GM12864 (cell line): Measurements from ENCODE around the gene URB1.
"Not testable (repeated sequence)": the region's sequence is repeated elsewhere in the genome, so short reads cannot be mapped to it uniquely, and the experiment has no call there.

ENCODE experiments used
- DNase-seq: peaks from one replicate; pipeline ENCODE4 v3.0.0-alpha.2; 2011; ENCODE audit warnings: low read depth
- H3K4me3 ChIP-seq: 2 replicates; pipeline ENCODE4 v1.5.1; 2011; ENCODE audit warnings: mild to moderate bottlenecking, low read depth, low read length, control low read depth
- TF ChIP-seq, protein P1 (sequence below): IDR thresholded peaks from 2 replicates; pipeline ENCODE4 v1.5.1; 2011; ENCODE audit warnings: low read depth, mild to moderate bottlenecking, moderate library complexity, low read length, control low read depth, inconsistent platforms; ENCODE audit errors: missing control alignments

URB1 gene, protein sequence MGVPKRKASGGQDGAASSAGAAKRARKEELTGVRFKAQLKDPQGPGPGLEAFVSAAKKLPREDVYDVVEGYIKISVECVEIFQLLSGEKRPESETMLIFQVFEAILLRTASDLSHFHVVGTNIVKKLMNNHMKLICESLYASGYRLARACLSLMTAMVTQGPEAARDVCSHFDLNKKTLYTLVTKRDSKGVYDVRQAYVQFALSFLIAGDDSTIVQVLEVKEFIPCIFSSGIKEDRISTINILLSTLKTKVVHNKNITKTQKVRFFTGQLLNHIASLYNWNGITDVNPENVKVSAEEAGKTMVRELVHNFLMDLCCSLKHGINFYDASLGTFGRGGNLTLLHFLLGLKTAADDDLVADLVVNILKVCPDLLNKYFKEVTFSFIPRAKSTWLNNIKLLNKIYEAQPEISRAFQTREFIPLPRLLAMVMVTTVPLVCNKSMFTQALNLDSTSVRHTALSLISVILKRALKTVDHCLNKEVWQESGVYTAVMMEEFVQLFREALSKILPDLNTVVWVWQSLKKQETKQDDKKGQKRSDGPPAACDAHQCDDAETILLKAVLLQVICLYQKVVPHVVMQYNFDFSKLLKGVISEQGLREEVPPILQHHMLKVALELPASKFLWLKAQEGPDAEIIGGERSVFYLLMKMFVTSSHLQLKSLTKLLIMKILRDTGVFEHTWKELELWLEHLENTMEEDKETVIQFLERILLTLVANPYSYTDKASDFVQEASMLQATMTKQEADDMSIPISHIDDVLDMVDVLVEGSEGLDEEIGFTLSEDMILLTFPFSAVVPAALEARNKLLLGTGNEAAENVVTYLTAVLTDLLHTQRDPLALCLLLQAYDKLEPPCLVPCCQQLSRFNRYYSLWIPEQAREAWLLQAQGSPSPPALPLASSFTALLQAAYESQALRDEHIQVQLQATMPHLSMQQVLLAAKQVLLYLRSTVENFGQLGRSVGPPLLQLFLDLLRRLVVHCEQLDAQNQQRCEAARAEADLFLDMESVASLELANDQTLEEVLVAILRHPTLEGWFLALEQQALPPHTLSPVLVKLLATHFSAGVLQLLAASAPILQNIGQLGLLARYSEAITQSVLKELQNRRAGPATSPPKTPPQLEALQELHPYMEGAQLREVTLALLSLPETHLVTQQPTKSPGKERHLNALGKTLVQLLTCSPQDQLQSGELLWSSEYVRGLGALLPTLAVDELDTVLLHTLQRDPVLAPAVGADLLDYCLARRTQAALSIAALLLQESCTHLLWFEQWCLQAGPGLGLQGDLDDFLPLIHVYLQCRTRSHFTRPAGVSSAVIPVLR (N-terminal part only)

DNA sequence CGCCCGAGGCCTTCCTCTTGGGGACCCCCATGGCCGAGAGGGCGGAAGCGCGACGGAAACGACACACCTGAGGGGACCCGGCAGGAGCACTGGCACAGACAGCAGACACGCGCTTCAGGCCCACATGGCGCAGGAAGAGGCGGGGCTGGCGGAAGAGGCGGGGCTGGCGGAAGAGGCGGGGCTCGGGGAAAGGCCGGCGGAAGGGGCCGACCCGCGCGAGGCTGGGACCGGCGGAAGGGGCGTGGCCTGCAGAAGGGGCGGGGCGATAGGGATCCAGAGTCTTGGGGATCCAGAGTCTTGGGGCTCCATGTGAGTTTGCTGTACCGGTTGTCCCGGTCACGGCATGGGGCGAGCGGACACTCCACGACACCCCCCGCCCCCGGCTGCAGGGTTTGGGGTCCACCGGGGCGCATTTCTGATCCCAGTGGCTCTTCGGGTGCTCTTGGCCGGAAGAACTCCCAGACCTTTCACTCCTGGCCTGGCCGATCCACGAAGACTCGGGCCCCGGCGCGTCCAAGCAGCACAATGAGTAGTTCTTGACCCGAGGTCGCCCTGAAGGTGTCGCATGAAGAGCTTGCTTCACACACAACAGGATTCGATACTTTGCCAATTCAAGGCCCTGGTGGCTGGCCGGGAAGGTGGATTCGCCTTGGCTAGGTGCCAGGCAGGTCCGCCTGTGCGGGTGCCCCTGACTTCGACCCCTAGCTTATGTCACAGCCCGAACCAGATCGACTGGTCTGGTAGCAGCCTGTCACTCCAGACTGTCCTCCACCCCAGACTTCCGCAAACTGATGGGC, at the start of gene URB1:
Gene URB1, minus strand, starts transcription at position 133 of the 797 bp plus-strand sequence. Its CDS starts 102 bp downstream, at position 31.
- TF ChIP-seq, protein P1, sequence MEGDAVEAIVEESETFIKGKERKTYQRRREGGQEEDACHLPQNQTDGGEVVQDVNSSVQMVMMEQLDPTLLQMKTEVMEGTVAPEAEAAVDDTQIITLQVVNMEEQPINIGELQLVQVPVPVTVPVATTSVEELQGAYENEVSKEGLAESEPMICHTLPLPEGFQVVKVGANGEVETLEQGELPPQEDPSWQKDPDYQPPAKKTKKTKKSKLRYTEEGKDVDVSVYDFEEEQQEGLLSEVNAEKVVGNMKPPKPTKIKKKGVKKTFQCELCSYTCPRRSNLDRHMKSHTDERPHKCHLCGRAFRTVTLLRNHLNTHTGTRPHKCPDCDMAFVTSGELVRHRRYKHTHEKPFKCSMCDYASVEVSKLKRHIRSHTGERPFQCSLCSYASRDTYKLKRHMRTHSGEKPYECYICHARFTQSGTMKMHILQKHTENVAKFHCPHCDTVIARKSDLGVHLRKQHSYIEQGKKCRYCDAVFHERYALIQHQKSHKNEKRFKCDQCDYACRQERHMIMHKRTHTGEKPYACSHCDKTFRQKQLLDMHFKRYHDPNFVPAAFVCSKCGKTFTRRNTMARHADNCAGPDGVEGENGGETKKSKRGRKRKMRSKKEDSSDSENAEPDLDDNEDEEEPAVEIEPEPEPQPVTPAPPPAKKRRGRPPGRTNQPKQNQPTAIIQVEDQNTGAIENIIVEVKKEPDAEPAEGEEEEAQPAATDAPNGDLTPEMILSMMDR = no peak
- DNase-seq = peak; percentile 43

DNA sequence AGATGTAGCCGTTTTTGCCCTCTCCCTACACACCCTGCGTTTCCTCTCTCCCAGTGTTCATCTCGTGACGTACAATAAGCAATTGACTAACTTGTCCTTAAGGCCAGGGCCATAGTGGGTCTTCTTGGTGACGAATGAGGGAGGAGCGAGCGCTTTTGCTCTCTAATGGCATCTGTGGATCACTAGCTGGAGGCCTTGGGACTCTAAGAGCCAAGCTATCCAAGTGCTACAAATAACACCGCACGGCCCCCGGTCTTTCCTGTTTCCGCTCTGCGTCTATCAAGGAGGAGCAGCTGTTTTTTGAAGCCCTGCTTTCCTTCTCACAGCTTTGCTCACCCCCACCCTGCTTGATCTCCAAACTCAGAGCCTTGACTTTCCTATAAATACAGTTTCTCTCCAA, 44.9 kb upstream of the URB1 start:
- H3K4me3 ChIP-seq = no peak overlapping the region
- no peak for DNase-seq
- TF ChIP-seq, protein P1 = no peak

More for the DNA sequence above, at the start of gene URB1:
- H3K4me3 ChIP-seq = peak within 1 kb of the TSS; percentile 76

DNA sequence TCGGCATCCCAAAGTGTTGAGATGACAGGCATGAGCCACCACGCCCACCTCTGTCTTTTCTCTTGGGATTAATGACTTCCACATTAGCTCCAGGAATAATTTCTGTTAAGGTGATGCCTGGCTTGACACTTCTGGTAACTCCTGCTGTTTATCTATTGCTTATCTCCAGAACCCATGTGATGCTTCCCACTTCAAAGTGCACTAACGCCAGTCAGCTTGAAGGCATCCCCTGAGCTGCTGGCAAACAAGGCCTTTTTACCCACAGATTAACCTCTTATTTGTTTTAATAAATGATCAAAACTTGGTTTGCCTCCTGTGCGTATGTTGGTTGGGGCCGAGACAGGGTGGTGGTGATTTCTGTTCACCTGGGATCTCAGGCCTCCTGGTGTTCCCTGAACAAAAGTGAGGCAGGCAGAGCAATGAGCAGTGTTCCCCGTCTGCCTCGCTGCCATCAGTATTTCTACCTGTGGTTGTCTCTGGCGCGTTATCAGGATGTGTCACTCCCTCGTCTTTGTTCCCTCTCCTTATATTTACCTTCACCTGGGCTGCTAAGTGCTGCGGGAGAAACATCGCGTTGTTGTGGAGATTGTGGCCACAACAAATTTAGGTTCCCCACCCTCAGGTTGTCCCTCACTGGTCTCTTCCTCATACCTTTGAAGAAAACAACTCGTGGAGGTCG, 40.3 kb upstream of the URB1 start:
- H3K4me3 ChIP-seq, DNase-seq: not testable (repeated sequence)

DNA sequence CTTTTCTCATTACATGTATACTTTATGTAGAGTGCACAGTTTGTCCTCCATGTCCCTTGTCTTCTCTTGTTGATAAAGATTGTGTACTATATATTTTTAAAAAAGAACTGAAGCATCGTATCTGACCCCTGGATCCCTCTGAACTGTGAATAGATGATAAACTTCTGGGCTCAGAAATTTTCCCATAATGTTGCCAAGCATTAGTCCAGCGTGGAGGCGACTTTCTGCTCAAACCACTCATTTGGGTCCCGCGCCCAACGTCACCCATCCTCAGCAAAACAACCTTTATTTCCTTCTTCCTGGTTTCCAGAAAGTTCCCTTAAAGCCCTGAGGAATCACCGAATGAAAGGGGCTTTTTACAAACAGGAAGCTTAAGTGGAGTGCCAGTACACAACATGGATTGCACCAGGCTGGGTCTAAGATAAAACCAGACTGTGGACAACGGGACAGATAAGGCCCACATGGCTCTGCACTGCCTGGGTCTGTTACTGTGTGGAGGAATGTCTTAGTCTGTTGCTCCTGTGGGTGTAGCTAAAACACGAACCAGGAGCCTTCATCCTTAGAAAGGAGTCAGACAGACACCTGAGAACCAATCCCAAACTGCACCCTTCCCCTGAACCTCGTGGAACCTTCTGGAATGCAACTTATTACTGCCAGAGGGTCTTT, 35.3 kb upstream of the URB1 start:
- TF ChIP-seq, protein P1 = no peak
- H3K4me3 ChIP-seq = no peak overlapping the region
- DNase-seq = no peak

DNA sequence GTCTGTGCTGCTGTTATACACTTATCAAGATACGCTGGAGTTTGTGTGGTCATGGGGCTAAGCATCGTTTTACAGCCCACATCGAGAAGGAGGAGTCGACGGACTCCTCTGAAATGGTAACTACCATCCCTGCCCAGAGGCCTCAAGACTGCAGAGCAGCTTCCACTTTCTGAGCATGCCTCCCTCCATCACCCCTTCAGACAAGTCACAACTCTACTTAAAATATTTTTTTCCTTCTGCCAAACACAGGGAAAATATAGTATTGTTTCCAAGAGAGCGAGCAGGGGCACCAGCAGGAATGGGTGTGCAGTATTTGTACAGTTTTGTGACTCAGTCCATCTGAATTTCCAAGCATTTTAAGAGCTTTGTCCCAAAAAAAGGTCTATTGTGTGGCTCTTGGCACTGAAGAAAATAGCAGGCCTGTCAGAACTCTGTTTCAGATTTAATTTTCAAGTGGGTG, 33.8 kb upstream of the URB1 start:
- TF ChIP-seq, protein P1 = no peak
- no peak overlapping the region for H3K4me3 ChIP-seq
- DNase-seq = no peak

DNA sequence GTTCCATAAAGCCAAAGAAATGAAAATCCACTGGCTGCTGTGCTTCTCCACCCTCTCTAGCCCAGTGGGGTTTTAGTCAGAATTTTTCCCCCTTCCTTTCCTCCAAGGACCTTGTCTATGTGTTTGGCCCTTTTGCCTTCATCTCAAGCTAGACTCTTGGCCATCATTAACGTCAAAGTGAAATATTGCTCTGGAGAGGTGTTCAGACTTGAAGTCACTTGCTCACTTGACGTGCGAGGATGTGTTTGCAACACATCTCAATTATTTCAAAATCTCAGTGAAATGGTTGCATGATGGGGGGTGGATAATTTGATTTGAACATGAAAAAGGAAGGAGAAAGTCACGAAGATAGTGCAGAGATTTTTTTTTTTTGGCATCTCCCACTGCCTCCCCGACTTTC, 33.3 kb upstream of the URB1 start:
- no peak for DNase-seq
- no peak overlapping the region for H3K4me3 ChIP-seq
- TF ChIP-seq, protein P1 = no peak
